Measurements from ENCODE around the gene TBCCD1.

TBCCD1 gene

DNA sequence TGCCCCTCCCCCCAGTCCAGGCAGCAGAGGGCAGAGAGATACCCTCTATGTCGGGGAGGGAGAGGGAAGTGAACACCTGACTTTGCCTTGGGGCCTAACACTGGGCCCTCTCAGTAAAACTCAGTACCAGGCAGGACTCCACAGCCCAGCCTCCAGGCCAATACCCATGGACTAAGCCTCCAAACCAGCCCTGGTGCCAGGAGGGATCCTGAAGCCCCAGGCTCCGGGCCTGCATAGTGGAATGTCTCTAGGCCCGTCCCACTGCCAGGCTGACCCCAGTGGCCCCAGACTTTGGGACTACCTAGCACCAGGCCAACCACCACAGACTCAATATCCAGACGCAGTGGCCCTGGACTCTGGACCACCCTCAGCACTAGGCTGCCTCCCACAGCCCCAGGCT lies 69.5 kb downstream of the TBCCD1 start:
- Histone ChIP-seq H4K20me1 (no peaks in the 10 kb centered on the region), H3K4me2 (no peak overlapping the region), H3K27ac (no peak overlapping the region), H3K4me3 (no peak overlapping the region), H3K4me1 (no peaks in the 10 kb centered on the region), H3K36me3 (no peaks in the 10 kb centered on the region), H3K9ac (no peak overlapping the region), H3K9me3 (peaks cover 9% of the 10 kb centered on the region), H3K27me3 (no peaks in the 10 kb centered on the region)
- TF ChIP-seq Cebpa-rat (IDR thresholded peaks at IDR 0.05): no peak

DNA sequence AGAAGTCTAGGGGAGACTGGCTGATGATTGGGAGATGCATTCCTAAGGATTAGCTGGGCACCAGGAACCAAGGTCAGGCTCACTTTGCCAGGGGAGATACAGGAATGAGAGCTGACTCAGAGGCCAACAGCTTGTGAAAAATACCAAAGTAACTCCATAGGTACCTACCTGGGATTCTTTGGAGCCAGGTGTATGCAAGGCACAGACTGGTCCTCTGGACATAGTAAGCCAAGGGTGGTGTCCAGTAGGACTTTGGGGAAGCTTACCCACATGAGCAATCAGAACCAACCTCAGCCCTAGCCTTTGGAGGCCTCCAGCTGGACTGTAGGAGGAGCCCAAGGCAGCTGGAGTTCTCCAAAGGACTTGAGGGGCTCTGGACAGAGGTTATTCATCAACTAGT lies 70.5 kb downstream of the TBCCD1 start:
- Histone ChIP-seq H3K27ac (no peak overlapping the region), H3K9me3 (peaks cover 9% of the 10 kb centered on the region), H3K27me3 (no peaks in the 10 kb centered on the region), H3K4me1 (no peaks in the 10 kb centered on the region), H3K36me3 (no peaks in the 10 kb centered on the region), H4K20me1 (no peaks in the 10 kb centered on the region), H3K9ac (no peak overlapping the region), H3K4me2 (no peak overlapping the region), H3K4me3 (no peak overlapping the region)
- no peak for TF ChIP-seq Cebpa-rat (IDR thresholded peaks at IDR 0.05)
